CD1c-positive myeloid dendritic cell (primary cell): ENCODE measurements around the gene GNG2.

Source experiments
- DNase-seq: peaks from one replicate; pipeline ENCODE4 v3.0.0-alpha.2; 2016; ENCODE audit errors: extremely low spot score

Gene GNG2

DNA sequence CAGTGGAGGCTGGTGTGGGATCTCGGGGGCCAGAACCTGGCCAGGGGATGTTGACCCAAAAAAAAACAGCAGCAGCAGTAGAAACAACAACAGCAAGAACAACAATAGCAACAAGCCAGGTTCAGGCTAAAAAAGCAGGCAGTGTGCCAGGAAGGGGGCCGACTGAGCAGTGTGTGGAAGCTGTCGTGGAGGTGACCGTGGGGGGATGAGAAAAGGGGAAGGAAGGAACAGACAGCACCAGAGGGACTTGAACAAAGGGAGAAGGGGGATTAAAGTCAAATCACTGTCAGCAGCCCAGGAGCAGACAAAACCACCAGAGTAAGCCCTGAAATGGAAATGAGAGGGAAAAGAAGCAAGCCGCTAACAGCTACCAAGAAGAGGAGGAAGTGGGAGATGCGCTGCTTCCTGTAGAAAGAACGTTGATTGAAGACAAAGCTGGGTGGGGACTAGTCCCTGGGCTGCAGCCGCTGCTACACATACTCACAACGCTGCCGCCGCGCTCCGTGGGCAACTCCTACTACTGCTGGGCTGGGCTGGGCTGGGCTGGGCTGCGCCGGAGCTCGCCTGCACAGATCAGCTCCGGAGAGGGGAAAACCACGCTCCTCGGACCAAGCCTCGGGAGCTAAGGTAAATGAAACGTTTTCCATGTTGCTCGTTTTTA lies at the start of gene GNG2:
Gene GNG2, plus strand, starts transcription at position 449 of the 661 bp plus-strand sequence. CDS start 90,067 bp downstream, outside the sequence.
- DNase-seq: peak; percentile 87

DNA sequence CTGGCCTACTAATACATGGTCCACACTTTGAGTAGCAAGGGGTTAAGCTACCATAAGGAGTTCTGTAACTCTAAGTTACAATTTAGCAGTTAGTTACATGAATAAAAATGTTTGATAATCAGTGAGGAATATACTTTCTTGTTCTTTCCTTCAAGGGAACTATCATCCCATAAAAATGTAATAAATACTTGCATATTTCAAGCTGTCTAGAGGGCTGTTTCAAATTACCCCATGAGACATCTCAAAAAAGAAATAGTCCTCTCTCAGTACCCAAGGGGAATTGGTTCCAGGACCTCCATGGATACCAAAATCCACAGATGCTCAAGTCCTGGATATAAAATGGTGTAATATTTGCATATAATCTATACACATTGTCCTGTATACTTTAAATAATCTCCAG lies 48.7 kb upstream of the GNG2 start:
- DNase-seq: no peak

GRCh38 chr14:51816031-51816430 lies 44.4 kb upstream of the GNG2 start:
- no peak for DNase-seq

DNA sequence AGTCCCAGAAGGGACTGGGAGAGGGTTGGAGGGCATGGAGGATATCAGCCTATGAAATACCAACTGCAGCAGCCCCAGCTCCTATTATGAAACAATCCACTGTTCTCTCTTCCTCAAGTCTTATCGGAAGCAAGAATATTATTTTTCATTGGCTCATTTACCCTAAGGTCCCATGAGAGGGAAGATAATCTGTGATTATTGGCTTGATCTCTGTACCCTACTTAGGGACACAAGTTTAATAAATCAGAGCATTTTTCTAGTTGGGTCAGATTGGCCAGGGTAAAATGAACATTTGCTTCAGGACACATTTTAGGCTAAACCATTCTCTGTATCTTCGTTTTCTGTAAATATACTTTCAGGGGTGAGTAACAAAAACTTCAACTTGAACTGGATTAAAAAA lies 43.1 kb upstream of the GNG2 start:
- no peak for DNase-seq

- DNase-seq: no peak
Measured at GRCh38 chr14:51818748-51819380, 41.5 kb upstream of the GNG2 start.

GRCh38 chr14:51821822-51822221 lies 38.6 kb upstream of the GNG2 start:
- no peak for DNase-seq

GRCh38 chr14:51822499-51822898 lies 37.9 kb upstream of the GNG2 start:
- no peak for DNase-seq

DNA sequence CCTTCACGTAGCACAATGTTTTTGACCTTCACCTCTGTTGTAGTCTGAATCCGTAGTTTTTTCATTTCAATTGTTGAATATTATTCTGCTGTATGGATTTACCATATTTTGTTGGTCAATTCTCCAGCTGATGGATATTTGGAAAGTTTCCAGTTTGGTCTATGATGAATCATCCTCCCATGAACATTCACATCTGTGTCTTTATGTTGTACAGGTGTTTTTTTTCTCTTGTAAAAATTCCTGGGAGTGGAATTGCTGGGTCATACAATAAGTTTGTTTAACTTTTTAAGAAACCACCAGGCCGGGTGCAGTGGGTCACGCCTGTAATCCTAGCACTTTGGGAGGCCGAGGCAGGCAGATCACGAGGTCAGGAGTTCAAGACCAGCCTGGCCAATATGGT lies 36.7 kb upstream of the GNG2 start:
- no peak for DNase-seq

DNA sequence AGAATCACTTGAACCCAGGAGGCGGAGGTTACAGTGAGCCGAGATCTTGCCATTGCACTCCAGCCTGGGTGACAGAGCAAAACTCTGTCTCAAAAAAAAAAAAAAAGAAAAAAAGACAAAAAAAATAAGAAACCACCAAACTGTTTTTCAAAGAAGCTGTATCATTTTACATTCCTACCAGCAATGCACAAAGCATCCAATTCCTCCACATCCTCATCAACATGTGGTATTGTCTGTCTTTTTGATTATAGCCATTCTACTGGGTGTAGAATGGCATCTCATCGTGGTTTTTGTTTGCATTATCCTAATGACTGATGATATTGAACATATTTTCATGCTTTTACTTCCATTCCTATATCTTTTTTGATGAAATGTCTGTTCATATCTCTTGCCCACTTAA lies 36.2 kb upstream of the GNG2 start:
- DNase-seq: no peak

DNA sequence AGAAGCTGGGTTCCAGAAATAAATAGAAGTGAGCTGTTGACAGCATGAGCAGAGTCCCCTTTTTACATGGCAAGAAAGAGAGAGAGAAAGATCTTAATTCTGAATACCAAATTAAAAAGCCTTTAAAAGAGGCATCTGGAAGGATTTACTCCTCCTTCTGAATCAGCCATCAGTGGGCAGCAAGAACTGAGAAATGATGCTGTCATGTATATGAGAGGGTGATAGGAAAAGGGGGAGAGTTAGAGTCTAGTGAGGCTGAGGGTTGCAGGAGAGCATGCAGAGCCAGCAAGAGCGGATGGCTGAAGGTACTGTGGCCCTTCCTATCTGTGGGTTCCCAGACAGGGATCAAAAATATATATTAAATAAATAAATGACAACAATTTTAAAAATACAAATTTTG lies 34.5 kb upstream of the GNG2 start:
- no peak for DNase-seq

DNA sequence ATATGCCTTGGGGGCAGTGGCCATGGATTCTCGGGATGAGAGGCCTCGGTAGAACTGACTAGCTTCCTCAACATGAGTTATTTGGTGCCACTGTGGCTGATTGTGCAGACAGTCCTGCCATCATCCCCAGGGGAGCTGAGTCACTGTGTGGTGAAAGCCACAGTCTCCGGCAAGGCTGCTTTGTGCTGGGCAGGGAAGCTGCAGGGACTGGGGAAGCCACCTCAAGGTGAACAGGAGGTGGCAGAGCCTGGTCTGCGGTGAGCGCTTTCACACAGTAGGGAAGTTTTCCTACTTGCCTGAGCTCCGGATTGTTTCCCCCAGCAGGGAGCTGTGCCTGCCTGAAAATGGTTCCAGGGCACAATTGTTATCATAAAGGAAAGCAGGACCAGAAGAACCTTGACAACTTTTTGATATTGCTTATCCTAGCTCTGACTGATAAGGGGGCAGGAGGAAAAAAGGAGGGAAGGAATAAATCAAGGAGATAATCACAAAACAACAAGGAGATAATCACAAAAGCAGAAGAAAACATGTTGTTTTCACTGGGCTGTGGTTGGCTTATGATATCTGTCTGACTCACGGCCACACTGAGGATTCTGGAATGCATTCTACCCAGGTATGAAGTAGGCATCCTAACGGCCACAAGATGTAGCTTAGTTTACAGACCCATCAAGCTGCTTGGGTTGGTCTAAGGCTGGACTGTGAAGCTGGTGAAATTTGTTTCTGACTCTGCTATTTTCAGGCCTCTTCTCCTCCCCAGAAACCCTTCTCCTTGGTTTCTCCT lies 32.2 kb upstream of the GNG2 start:
- DNase-seq: peak; percentile 51

DNA sequence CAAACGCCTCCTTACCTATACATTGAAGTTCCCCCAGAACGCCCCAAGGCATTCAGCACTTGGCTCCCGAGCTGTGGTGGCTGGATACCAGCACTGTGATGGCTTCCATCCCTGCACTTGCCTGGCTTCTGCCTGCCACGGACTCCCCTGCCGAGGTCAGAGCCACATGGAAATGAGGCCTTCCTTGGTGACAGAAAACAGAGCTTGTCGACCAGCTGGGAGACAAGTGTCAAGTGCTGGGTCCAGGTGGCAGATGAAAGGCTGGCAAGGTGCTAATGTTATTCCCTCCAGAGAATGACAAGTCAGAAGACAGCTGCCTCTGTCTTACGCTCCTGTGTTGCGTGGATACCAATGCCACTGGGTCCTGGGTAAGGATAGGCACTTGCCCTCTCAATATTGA lies 26.2 kb upstream of the GNG2 start:
- no peak for DNase-seq

DNA sequence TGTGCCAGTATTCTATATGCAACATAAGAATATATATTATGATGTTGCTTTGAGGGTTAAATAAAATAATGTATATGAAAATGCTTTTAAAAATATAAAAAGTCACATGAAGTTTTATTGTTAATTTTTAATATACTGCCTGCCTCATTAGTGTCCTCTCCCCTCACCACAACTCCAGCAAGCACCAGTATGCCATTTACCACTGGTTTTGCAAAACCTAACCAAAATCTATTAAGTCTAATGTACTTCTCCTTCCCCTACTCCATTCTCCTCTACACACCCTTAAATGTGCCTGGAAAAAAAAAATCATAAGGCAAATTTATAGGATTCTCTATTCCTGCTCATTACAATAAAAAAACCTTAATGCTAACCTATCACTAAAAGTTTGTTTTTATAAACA lies 24.0 kb upstream of the GNG2 start:
- no peak for DNase-seq

DNA sequence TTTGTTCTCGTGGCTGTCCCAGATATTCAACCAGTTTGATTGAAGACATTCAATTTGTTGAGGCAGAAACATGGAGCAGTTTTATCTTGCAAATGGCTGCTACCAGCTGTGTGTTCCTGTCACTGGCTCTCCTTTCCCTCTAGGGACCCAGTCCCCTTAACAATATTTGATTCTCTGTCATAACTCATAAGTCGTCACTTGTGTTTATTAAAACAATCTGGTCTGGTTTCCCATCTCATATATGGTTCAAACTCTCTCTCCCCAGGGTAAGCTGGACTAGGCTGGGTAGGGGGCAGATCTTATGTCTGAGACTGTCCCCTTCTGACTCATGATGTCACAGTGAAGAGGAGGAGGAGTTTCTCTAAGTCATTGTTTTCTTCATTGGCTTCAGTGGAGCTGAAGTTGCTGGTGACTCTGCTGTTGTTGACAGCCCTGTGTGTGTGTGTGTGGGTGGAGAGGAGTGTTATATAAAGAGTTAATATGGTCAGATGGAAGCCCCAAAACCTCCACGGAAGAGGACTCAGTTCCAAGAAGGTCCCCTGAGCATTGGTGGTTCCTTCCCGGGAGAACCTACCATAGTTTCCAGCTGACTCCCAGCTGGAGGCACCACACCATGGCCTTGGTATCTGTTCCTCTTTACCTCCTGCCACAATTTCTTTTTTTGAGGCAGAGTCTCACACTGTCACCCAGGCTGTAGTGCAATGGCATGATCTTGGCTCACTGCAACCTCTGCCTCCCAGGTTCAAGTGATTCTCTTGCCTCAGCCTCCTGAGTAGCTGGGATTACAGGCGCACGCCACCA lies 16.1 kb upstream of the GNG2 start:
- peak; percentile 79 for DNase-seq

GRCh38 chr14:51845811-51846210 lies 14.6 kb upstream of the GNG2 start:
- no peak for DNase-seq

GRCh38 chr14:51846631-51847488 lies 13.6 kb upstream of the GNG2 start:
- DNase-seq: peak; percentile 93

GRCh38 chr14:51847489-51847796 lies 13.0 kb upstream of the GNG2 start:
- no peak for DNase-seq

- DNase-seq: no peak
Measured at GRCh38 chr14:51848120-51848519, 12.3 kb upstream of the GNG2 start.

GRCh38 chr14:51849097-51849496 lies 11.3 kb upstream of the GNG2 start:
- no peak for DNase-seq

DNA sequence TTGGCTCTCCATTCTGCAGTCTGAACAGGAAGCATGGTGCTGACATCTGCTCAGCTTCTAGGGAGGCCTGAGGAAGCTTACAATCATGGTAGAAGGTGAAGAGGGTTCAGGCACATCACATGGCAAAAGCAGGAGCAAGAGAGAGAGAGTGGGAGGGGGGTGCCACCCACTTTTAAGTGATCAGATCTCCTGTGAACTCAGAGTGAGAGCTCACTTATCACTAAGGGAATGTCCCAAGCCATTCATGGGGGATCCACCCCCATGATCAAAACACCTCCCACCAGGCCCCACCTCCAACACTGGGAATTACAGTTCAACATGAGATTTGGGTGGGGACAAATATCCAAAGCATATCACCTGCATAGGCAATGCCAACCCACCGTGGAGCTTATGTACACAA lies 9.8 kb upstream of the GNG2 start:
- no peak for DNase-seq

DNA sequence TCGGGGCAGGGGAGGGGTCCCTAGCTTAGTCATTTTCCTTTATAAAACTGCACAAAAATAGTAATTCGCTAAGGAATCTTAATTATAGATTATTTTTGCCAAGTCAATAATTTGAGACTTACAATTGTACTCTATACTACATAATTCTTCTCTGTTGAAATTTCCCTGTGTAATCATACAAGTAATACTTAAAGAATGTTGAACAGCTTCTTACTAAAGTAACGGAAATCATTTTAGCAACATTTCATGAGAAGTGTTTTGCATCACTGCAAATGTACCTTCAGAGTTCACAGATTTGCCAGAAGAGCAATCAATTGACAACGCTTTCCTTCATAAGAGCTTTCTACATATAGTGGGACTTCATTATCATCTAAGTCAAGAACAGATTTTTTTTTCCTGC lies 7.9 kb upstream of the GNG2 start:
- no peak for DNase-seq
